H1 (cell line): Measurements from ENCODE around the gene TPM1. TPM values are rescaled to one million over a fixed set of nuclear protein-coding genes. Genes with fewer than 3 reads are reported as not detected.

ENCODE experiments used
- BRCA1 ChIP-seq: IDR thresholded peaks from 2 replicates; pipeline ENCODE4 v1.6.1; 2012; ENCODE audit warnings: low read depth, low read length, improper control_type of control experiment
- CBX5 ChIP-seq: fragments of 300-800, 300-1000 bp; sonication (generic); IDR thresholded peaks from 2 replicates; pipeline ENCODE4 v1.7.1; 2016; ENCODE audit warnings: antibody characterized with exemption, low read length, low read depth
- GTF2F1 ChIP-seq: IDR thresholded peaks from 2 replicates; pipeline ENCODE4 v1.6.1; 2012; ENCODE audit warnings: low read depth, low read length, improper control_type of control experiment, borderline replicate concordance
- JUND ChIP-seq: IDR thresholded peaks from 2 replicates; pipeline ENCODE4 v1.6.1; 2011; ENCODE audit warnings: mild to moderate bottlenecking, improper control_type of control experiment, low read length
- SAP30 ChIP-seq: fragments of 300-600 bp; sonication (generic); IDR thresholded peaks from 2 replicates; pipeline ENCODE4 v1.7.1; 2012; ENCODE audit warnings: low read length, moderate library complexity, mild to moderate bottlenecking, inconsistent platforms; ENCODE audit not compliant: insufficient read depth, insufficient replicate concordance
- SIN3A ChIP-seq, 2 experiments: IDR thresholded peaks in 1 of 2; conservative IDR thresholded peaks in 1 of 2; 2 replicates each; pipeline ENCODE4 v1.6.1; 2011 to 2012; ENCODE audit warnings: low read length in 2 of 2, improper control_type of control experiment in 1 of 2, low read depth in 1 of 2, mild to moderate bottlenecking in 1 of 2
- SIX5 ChIP-seq: IDR thresholded peaks from 2 replicates; pipeline ENCODE4 v1.6.1; 2011; ENCODE audit warnings: mild to moderate bottlenecking, low read depth, low read length
- polyA plus RNA-seq, 7 experiments: library from polyadenylated mRNA; depleted of rRNA in 3 of 7; stranded (reverse) in 5 of 7; unstranded in 2 of 7; fragments of >200 nt in 5 of 7; fragments of 200-250 nt in 2 of 7; gene quantifications; 1 replicate in 5 of 7; 2 replicates in 1 of 7; 4 replicates in 1 of 7; pipeline versions ENCODE4 v1.2.1 to v1.2.3, GENCODE V29; 2011 to 2013; ENCODE audit warnings: missing spikeins in 2 of 7, mixed read lengths in 2 of 7
- total RNA-seq: library from RNA; stranded (reverse); fragmentation: NEBNext Ultra II Directional; extraction: Animal tissue kit (Norgen Biotek cat#: 25700); gene quantifications from 2 replicates; pipeline ENCODE4 v1.2.1, GENCODE V29; 2021

TPM1 gene
- total and polyA plus RNA-seq, 2 of the 8 experiments (the other 6 are each of a cell fraction or from before 2014, with no cell fraction given): 258 to 579 TPM

- no peak for TF ChIP-seq CBX5
- no peak for TF ChIP-seq GTF2F1
- TF ChIP-seq JUND: no peak
- TF ChIP-seq SIN3A (conservative IDR thresholded peaks at IDR 0.05 in 1 of 2, IDR thresholded peaks at IDR 0.05 in 1 of 2; ENCODE audit: low read depth in 1 of 2, low read length in 2 of 2): no peak
- no peak for TF ChIP-seq SIX5
- no peak for TF ChIP-seq BRCA1
- no peak for TF ChIP-seq SAP30
Measured at GRCh38 chr15:63038926-63039673, 3.4 kb upstream of the TPM1 start (continued).
